K562 (cell line): ENCODE data around the gene MPST. TPM values are rescaled to one million over a fixed set of nuclear protein-coding genes. Genes with fewer than 3 reads are reported as not detected.

ENCODE experiments used
- ATAC-seq: fragments of 200-7000 bp; cut with Tn5 transposase; 3 replicates; pipeline ENCODE4 v1.9.1; 2020; ENCODE audit warnings: moderate library complexity
- BruUV-seq: library from RNA; stranded (reverse); fragments of 400-500 nt; replicated peaks from 2 replicates; lab custom pipeline; 2021; lab: Mats Ljungman, UMichigan
- CTCF ChIA-PET: fragments of 300-600 bp; formaldehyde crosslinking; extraction: SDS; loops from one replicate; lab custom pipeline; 2021; ENCODE audit warnings: low intra/inter-chr PET ratio; lab: Yijun Ruan, JAX
- POLR2A ChIA-PET: fragments of 300-600, 350-650 bp; sonication (Branson Sonifier 250); formaldehyde crosslinking; extraction: SDS; loops from one replicate; lab custom pipeline; 2021; ENCODE audit warnings: antibody characterized with exemption, inconsistent platforms; lab: Yijun Ruan, JAX
- DNase-seq, 4 experiments: peaks; one replicate each; pipeline versions ENCODE4 v3.0.0 to v3.0.0-alpha.2; 2011 to 2018; ENCODE audit warnings: low spot score in 3 of 4, mixed read lengths in 3 of 4; ENCODE audit errors: extremely low read depth in 1 of 4
- FAIRE-seq: peaks from 2 replicates; lab custom pipeline; 2011; peaks lifted over from hg19 to GRCh38; lab: Jason Lieb, UNC
- H2AFZ ChIP-seq: 2 replicates; pipeline ENCODE4 v1.6.0; 2011; ENCODE audit warnings: low read depth, low read length, control low read depth, inconsistent platforms
- H3K27ac ChIP-seq: fragments of 200-600 bp; 3 replicates; pipeline ENCODE4 v1.8.0; 2011; ENCODE audit warnings: low read depth, mild to moderate bottlenecking, control low read depth, inconsistent platforms, low read length, moderate library complexity, mixed read lengths; ENCODE audit errors: extremely low read depth
- H3K27me3 ChIP-seq, 2 experiments: fragments of 300-600 bp in 1 of 2; 2 replicates in 1 of 2; 3 replicates in 1 of 2; pipeline versions ENCODE4 v1.6.0 to v1.8.0; 2011; ENCODE audit warnings: inconsistent platforms in 2 of 2, low read length in 2 of 2, mild to moderate bottlenecking in 1 of 2, mixed read lengths in 1 of 2, moderate library complexity in 1 of 2; ENCODE audit not compliant: control insufficient read depth in 2 of 2, insufficient read depth in 2 of 2
- H3K36me3 ChIP-seq: fragments of 300-600 bp; 3 replicates; pipeline ENCODE4 v1.8.0; 2011; ENCODE audit warnings: mild to moderate bottlenecking, low read length, inconsistent platforms; ENCODE audit not compliant: control insufficient read depth, insufficient read depth
- H3K4me1 ChIP-seq, 2 experiments: fragments of 200-600 bp in 1 of 2; replicated peaks in 1 of 2; 2 replicates in 1 of 2; 3 replicates in 1 of 2; pipeline versions ENCODE4 v1.5.1 to v1.8.0; 2011; ENCODE audit warnings: inconsistent platforms in 2 of 2, low read length in 2 of 2, mild to moderate bottlenecking in 1 of 2, mixed read lengths in 1 of 2, moderate library complexity in 1 of 2; ENCODE audit not compliant: control insufficient read depth in 2 of 2, insufficient read depth in 2 of 2
- H3K4me2 ChIP-seq: 2 replicates; pipeline ENCODE4 v1.6.1; 2011; ENCODE audit warnings: low read length, control low read depth, inconsistent platforms, mixed read lengths; ENCODE audit not compliant: insufficient read depth
- H3K4me3 ChIP-seq: fragments of 200-600 bp; sonication (generic), shearing (Covaris generic); 2 replicates; pipeline ENCODE4 v1.5.1; 2016; ENCODE audit warnings: control low read depth, inconsistent platforms
- H3K79me2 ChIP-seq: fragments of 200-600 bp; 3 replicates; pipeline ENCODE4 v1.8.0; 2011; ENCODE audit warnings: low read length, inconsistent platforms; ENCODE audit not compliant: control insufficient read depth, insufficient read depth
- H3K9ac ChIP-seq, 2 experiments: 2 replicates each; pipeline versions ENCODE4 v1.6.0 to v1.6.1; 2011; ENCODE audit warnings: low read depth in 2 of 2, low read length in 2 of 2, control low read depth in 1 of 2, inconsistent platforms in 1 of 2, mild to moderate bottlenecking in 1 of 2, mixed read lengths in 1 of 2; ENCODE audit not compliant: insufficient read depth in 1 of 2
- H3K9me1 ChIP-seq: one replicate; pipeline ENCODE4 v1.6.0; 2011; ENCODE audit warnings: inconsistent platforms, mild to moderate bottlenecking, low read length, moderate library complexity; ENCODE audit not compliant: control insufficient read depth, insufficient read depth
- H3K9me3 ChIP-seq: replicated peaks from 2 replicates; pipeline ENCODE4 v1.5.1; 2011; ENCODE audit warnings: low read depth, low read length, inconsistent platforms; ENCODE audit not compliant: control insufficient read depth, insufficient read depth
- H4K20me1 ChIP-seq: replicated peaks from 2 replicates; pipeline ENCODE4 v1.6.1; 2011; ENCODE audit warnings: low read length, inconsistent platforms, mixed read lengths; ENCODE audit not compliant: control insufficient read depth, insufficient read depth
- BRD9 ChIP-seq: fragments of 450-650 bp; IDR thresholded peaks from 2 replicates; pipeline ENCODE4 v1.6.1; 2018; ENCODE audit warnings: low read depth; ENCODE audit not compliant: partially characterized antibody
- CBFA2T2 ChIP-seq: fragments of 450-650 bp; conservative IDR thresholded peaks from 2 replicates; pipeline ENCODE4 v1.6.1; 2017; ENCODE audit warnings: mild to moderate bottlenecking
- ELK1 ChIP-seq: sonication (generic); formaldehyde crosslinking; IDR thresholded peaks from 2 replicates; pipeline ENCODE4 v1.8.1; 2022; ENCODE audit warnings: missing genetic modification reagents
- HOMEZ ChIP-seq: fragments of 250-450 bp; sonication (Bioruptor Pico); IDR thresholded peaks from 2 replicates; pipeline ENCODE4 v1.4.0; 2020; ENCODE audit warnings: mild to moderate bottlenecking, moderate library complexity
- NR2C2 ChIP-seq, 2 experiments: fragments of 200-800 bp in 1 of 2; sonication (Bioruptor generic) in 1 of 2; sonication (generic) in 1 of 2; formaldehyde crosslinking in 1 of 2; IDR thresholded peaks; 2 replicates each; pipeline versions ENCODE4 v1.6.1 to v1.8.0; 2016 to 2022; ENCODE audit warnings: mild to moderate bottlenecking in 1 of 2, missing compliant biosample characterization in 1 of 2, missing genetic modification characterization in 1 of 2, missing genetic modification reagents in 1 of 2
- PML ChIP-seq: IDR thresholded peaks from 2 replicates; pipeline ENCODE4 v1.6.1; 2012; ENCODE audit warnings: low read length, inconsistent platforms
- TAF15 ChIP-seq: fragments of 200-400 bp; formaldehyde crosslinking; IDR thresholded peaks from 2 replicates; pipeline ENCODE4 v1.6.1; 2017; ENCODE audit warnings: mild to moderate bottlenecking, low read depth, low read length, moderate library complexity
- ZNF76 ChIP-seq: fragments of 250-450 bp; sonication (Bioruptor Pico); IDR thresholded peaks from 2 replicates; pipeline ENCODE4 v1.4.0; 2020; ENCODE audit warnings: mild to moderate bottlenecking, moderate library complexity, borderline replicate concordance
- WGBS: fragments of 100-300 bp; shearing (Covaris generic); methylation state at CpG from one replicate; pipeline ENCODE4 v1.1.6; 2016; ENCODE audit warnings: low coverage, mixed read lengths; ENCODE audit not compliant: insufficient coverage; ENCODE audit errors: missing lambda C conversion rate; 5-methylcytosine and 5-hydroxymethylcytosine counted together
- in situ Hi-C: fragments of 300-500 bp; cut with MboI; formaldehyde crosslinking; loops from 4 replicates; pipeline ENCODE4 v1.15.0; 2018; ENCODE audit warnings: inconsistent platforms, mixed read lengths
- intact Hi-C: fragments of 100-400 bp; cut with micrococcal nuclease; formaldehyde crosslinking; loops from 2 replicates; pipeline ENCODE4 v1.14.2; 2022
- polyA plus RNA-seq, 8 experiments: library from polyadenylated mRNA; depleted of rRNA in 4 of 8; stranded (reverse) in 5 of 8; unstranded in 3 of 8; fragments of >200 nt; fragmentation: Nextera tagmentation in 2 of 8; fragmentation: Illumina TruSeq in 1 of 8; extraction: Ambion mirVana in 2 of 8; extraction: Trizol in 1 of 8; gene quantifications; 2 replicates each; pipeline versions ENCODE4 v1.2.1 to v1.2.3, GENCODE V29; 2011 to 2014; ENCODE audit warnings: inconsistent platforms in 1 of 8, missing spikeins in 1 of 8
- total RNA-seq, 7 experiments: library from RNA; depleted of rRNA in 6 of 7; stranded (reverse); fragments of >200 nt in 6 of 7; fragmentation: Illumina TruSeq in 2 of 7; extraction: Trizol in 2 of 7; gene quantifications; 2 replicates each; pipeline versions ENCODE4 v1.2.1 to v1.2.3, GENCODE V29; 2011 to 2021; ENCODE audit warnings: low replicate concordance in 1 of 7

MPST gene
- total and polyA plus RNA-seq, 9 of the 15 experiments (the other 6 are each of a cell fraction or from before 2014, with no cell fraction given), result 0.65 to 104 (median 24.3) TPM

GRCh38 chr22:37025500-37026070 lies 6.0 kb downstream of the MPST start:
- Histone ChIP-seq H3K27ac (no peak overlapping the region), H3K9me1 (no peaks in the 10 kb centered on the region), H3K4me3 (no peak overlapping the region), H3K4me1 (peaks cover 0 to 25% of the 10 kb centered on the region in 2 experiments; a peak in 3 of 5 replicates), H3K9ac (no peak overlapping the region), H3K27me3 (no peaks in the 10 kb centered on the region), H3K4me2 (no peak overlapping the region), H3K36me3 (peaks cover 62% of the 10 kb centered on the region; the same call in 2 of the 3 replicates), H2AFZ (no peak overlapping the region), H3K9me3 (no peaks in the 10 kb centered on the region), H3K79me2 (peaks cover 21% of the 10 kb centered on the region), H4K20me1 (no peaks in the 10 kb centered on the region)
- 94% methylated on average over 6 of the region's 10 CpGs for WGBS
- ATAC-seq (no peak), FAIRE-seq (no peak), DNase-seq (no peak)
- in situ Hi-C loops, result no loop called here
- no TSS peak for BruUV-seq
- intact Hi-C loops, result no loop called here
- TF ChIP-seq PML (no peak), BRD9 (no peak), CBFA2T2 (no peak), TAF15 (no peak), ZNF76 (CRISPR knock-in tag) (no peak), ELK1 (CRISPR knock-in tag) (no peak), HOMEZ (CRISPR knock-in tag) (no peak), NR2C2 (CRISPR knock-in tag; IDR thresholded peaks at IDR 0.05) (no peak), NR2C2 (tag; IDR thresholded peaks at IDR 0.05) (no peak)
- ChIA-PET POLR2A (interaction anchor here (0.6 to 1.5 kb wide), 3 partner anchors 10 to 246 kb away, joined by 3 to 4 read pairs (median 4); no protein-coding TSS in a partner anchor), CTCF (no interaction called here)
